Panc1 (cell line): Measurements from ENCODE around the gene WBP1L. TPM values are rescaled to one million over a fixed set of nuclear protein-coding genes. Genes with fewer than 3 reads are reported as not detected.

Source experiments
- ATAC-seq: fragments of 200-7000 bp; cut with Tn5 transposase; 2 replicates; pipeline ENCODE4 v1.9.1; 2020; ENCODE audit warnings: mild to moderate bottlenecking, moderate library complexity
- BruUV-seq: library from RNA; stranded (reverse); fragments of 400-500 nt; replicated peaks from 2 replicates; lab custom pipeline; 2021; lab: Mats Ljungman, UMichigan
- CTCF ChIA-PET: fragments of 300-600 bp; sonication (Branson Sonifier 250); formaldehyde crosslinking; loops from one replicate; lab custom pipeline; 2022; ENCODE audit warnings: antibody characterized with exemption; lab: Charles Lee
- POLR2A ChIA-PET: fragments of 300-600 bp; sonication (Branson Sonifier 250); formaldehyde crosslinking; loops from one replicate; lab custom pipeline; 2022; ENCODE audit warnings: antibody characterized with exemption; lab: Charles Lee
- DNase-seq: peaks from one replicate; pipeline ENCODE4 v3.0.0-alpha.2; 2010; ENCODE audit warnings: low read depth, low spot score
- H3K27ac ChIP-seq: 2 replicates; pipeline ENCODE4 v1.5.1; 2011; ENCODE audit warnings: mild to moderate bottlenecking, low read length, inconsistent platforms
- H3K27me3 ChIP-seq: fragments of 200-500 bp; sonication (Bioruptor generic); 2 replicates; pipeline ENCODE4 v1.6.0; 2014; ENCODE audit warnings: low read length, inconsistent platforms; ENCODE audit not compliant: control insufficient read depth, insufficient read depth
- H3K36me3 ChIP-seq: fragments of 200-500 bp; sonication (Bioruptor generic); 2 replicates; pipeline ENCODE4 v1.5.1; 2014; ENCODE audit warnings: inconsistent platforms, mild to moderate bottlenecking, low read length, moderate library complexity; ENCODE audit not compliant: control insufficient read depth, insufficient read depth
- H3K4me1 ChIP-seq: 2 replicates; pipeline ENCODE4 v1.5.1; 2011; ENCODE audit warnings: inconsistent platforms, mild to moderate bottlenecking, low read length, moderate library complexity; ENCODE audit not compliant: control insufficient read depth, insufficient read depth
- H3K4me3 ChIP-seq, 2 experiments: 2 replicates each; pipeline ENCODE4 v1.5.1; 2011 to 2012; ENCODE audit warnings: low read depth in 2 of 2, low read length in 2 of 2, mild to moderate bottlenecking in 2 of 2, inconsistent platforms in 1 of 2, moderate library complexity in 1 of 2
- H3K9me3 ChIP-seq: fragments of 200-500 bp; sonication (Bioruptor generic); 2 replicates; pipeline ENCODE4 v1.5.1; 2014; ENCODE audit warnings: low read depth, mild to moderate bottlenecking, inconsistent platforms, low read length, moderate library complexity; ENCODE audit not compliant: control insufficient read depth, insufficient read depth
- POLR2AphosphoS5 ChIP-seq: IDR thresholded peaks from 2 replicates; pipeline ENCODE4 v1.6.1; 2012; ENCODE audit warnings: mild to moderate bottlenecking, low read depth, low read length, moderate library complexity
- SIN3A ChIP-seq: IDR thresholded peaks from 2 replicates; pipeline ENCODE4 v1.6.1; 2012; ENCODE audit warnings: low read depth, mild to moderate bottlenecking, low read length, moderate library complexity, borderline replicate concordance; ENCODE audit not compliant: insufficient read depth
- TCF7L2 ChIP-seq: IDR thresholded peaks from 2 replicates; pipeline ENCODE4 v1.6.1; 2011; ENCODE audit warnings: mild to moderate bottlenecking, low read depth, low read length, inconsistent platforms
- in situ Hi-C: cut with HindIII; loops from 2 replicates; pipeline ENCODE4 v1.10.0; 2016; ENCODE audit warnings: low sequenced_read_pairs, low pct_unique_long_range_greater_than_20kb
- intact Hi-C: fragments of 100-400 bp; cut with micrococcal nuclease; formaldehyde crosslinking; loops from one replicate; pipeline ENCODE4 v1.10.0; 2022; ENCODE audit not compliant: unreplicated experiment
- total RNA-seq: library from RNA; stranded (reverse); gene quantifications from one replicate; pipeline ENCODE4 v1.2.1, GENCODE V29; 2021; ENCODE audit not compliant: unreplicated experiment
- TF ChIP-seq, protein P1 (sequence below): fragments of 450-650 bp; IDR thresholded peaks from 2 replicates; pipeline ENCODE4 v1.5.1; 2017; ENCODE audit warnings: mild to moderate bottlenecking
- TF ChIP-seq, protein P2 (sequence below), 2 experiments: IDR thresholded peaks; 2 replicates each; pipeline ENCODE4 v1.6.1; 2011 to 2012; ENCODE audit warnings: low read depth in 2 of 2, control low read depth in 1 of 2, low read length in 1 of 2, mild to moderate bottlenecking in 1 of 2, moderate library complexity in 1 of 2; ENCODE audit not compliant: insufficient read depth in 1 of 2

The WBP1L gene
- total RNA-seq, 1 experiment from 2014 or later, result 91.3 TPM

DNA sequence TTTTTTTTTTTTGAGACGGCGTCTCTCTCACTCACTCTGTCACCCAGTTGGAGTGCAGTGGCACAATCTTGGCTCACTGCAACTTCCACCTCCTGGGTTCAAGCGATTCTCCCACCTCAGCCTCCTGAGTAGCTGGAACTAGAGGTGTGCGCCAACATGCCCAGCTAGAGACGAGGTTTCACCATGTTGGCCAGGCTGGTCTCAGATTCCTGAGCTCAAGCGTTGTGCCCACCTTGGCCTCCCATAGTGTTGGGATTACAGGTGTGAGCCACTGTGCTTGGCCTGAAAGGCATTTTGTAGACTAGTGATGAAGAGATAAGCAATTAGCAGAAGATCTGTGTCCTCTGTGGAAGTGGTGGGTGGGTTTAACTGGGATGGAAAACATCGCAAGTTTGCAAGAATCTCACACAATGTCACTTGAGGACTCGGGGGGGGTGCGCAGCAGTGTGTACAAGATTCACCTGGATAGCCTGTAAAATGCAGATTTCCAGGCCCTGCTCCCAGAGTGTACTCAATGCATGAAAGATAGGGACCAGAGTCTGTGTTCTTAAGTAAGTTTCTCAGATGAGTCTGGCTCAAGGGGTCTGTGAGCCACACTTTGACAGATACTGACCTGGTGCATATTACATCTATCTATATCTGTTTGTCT lies 82.5 kb downstream of the WBP1L start:
- TF ChIP-seq TCF7L2 (no peak), SIN3A (no peak), POLR2AphosphoS5 (no peak)
- TF ChIP-seq, protein P1, sequence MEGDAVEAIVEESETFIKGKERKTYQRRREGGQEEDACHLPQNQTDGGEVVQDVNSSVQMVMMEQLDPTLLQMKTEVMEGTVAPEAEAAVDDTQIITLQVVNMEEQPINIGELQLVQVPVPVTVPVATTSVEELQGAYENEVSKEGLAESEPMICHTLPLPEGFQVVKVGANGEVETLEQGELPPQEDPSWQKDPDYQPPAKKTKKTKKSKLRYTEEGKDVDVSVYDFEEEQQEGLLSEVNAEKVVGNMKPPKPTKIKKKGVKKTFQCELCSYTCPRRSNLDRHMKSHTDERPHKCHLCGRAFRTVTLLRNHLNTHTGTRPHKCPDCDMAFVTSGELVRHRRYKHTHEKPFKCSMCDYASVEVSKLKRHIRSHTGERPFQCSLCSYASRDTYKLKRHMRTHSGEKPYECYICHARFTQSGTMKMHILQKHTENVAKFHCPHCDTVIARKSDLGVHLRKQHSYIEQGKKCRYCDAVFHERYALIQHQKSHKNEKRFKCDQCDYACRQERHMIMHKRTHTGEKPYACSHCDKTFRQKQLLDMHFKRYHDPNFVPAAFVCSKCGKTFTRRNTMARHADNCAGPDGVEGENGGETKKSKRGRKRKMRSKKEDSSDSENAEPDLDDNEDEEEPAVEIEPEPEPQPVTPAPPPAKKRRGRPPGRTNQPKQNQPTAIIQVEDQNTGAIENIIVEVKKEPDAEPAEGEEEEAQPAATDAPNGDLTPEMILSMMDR, result no peak
- TF ChIP-seq, protein P2, sequence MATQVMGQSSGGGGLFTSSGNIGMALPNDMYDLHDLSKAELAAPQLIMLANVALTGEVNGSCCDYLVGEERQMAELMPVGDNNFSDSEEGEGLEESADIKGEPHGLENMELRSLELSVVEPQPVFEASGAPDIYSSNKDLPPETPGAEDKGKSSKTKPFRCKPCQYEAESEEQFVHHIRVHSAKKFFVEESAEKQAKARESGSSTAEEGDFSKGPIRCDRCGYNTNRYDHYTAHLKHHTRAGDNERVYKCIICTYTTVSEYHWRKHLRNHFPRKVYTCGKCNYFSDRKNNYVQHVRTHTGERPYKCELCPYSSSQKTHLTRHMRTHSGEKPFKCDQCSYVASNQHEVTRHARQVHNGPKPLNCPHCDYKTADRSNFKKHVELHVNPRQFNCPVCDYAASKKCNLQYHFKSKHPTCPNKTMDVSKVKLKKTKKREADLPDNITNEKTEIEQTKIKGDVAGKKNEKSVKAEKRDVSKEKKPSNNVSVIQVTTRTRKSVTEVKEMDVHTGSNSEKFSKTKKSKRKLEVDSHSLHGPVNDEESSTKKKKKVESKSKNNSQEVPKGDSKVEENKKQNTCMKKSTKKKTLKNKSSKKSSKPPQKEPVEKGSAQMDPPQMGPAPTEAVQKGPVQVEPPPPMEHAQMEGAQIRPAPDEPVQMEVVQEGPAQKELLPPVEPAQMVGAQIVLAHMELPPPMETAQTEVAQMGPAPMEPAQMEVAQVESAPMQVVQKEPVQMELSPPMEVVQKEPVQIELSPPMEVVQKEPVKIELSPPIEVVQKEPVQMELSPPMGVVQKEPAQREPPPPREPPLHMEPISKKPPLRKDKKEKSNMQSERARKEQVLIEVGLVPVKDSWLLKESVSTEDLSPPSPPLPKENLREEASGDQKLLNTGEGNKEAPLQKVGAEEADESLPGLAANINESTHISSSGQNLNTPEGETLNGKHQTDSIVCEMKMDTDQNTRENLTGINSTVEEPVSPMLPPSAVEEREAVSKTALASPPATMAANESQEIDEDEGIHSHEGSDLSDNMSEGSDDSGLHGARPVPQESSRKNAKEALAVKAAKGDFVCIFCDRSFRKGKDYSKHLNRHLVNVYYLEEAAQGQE (IDR thresholded peaks at IDR 0.05; ENCODE audit: insufficient read depth in 1 of 2, low read depth in 2 of 2, low read length in 1 of 2), result no peak
- H3K27ac ChIP-seq, result no peak overlapping the region
- no peaks in the 10 kb centered on the region for H3K4me1 ChIP-seq
- ChIA-PET POLR2A (interaction anchor here (0.6 to 0.7 kb wide), 2 partner anchors 45 to 269 kb away, joined by 6 to 8 read pairs; no protein-coding TSS in a partner anchor), CTCF (no interaction called here)
- ATAC-seq, result no peak
- in situ Hi-C loops, result no loop called here
- no peak overlapping the region for H3K4me3 ChIP-seq
- intact Hi-C loops, result no loop called here
- no peaks in the 10 kb centered on the region for H3K9me3 ChIP-seq
- H3K36me3 ChIP-seq, result no peaks in the 10 kb centered on the region
- DNase-seq, result no peak
- H3K27me3 ChIP-seq, result no peaks in the 10 kb centered on the region
- BruUV-seq, result no TSS peak

DNA sequence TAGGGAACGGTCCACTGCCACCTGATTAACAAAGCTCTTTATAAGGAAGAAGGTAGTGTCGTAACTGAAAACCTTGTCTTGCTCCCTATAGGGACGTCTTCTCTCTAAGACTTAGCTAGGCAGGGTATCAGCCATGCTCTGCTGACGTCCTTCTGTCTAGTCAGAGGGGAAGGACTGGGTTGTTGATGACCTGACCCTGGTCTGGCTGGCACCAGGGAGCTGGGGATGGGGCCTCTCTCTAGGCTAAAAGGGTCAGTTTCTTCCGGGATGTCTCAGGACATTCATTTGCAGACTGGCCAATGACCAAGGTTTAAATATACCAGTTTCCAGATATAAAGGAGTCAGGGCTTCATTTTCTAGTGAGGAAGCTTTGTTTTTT lies 83.8 kb downstream of the WBP1L start:
- POLR2A ChIA-PET, result no interaction called here
- CTCF ChIA-PET, result no interaction called here
- no peak for DNase-seq
- TF ChIP-seq SIN3A (no peak), TCF7L2 (no peak), POLR2AphosphoS5 (no peak)
- TF ChIP-seq, protein P1, result no peak
- TF ChIP-seq, protein P2 (IDR thresholded peaks at IDR 0.05; ENCODE audit: insufficient read depth in 1 of 2, low read depth in 2 of 2, low read length in 1 of 2), result no peak
- no peaks in the 10 kb centered on the region for H3K36me3 ChIP-seq
- H3K4me3 ChIP-seq, result no peak overlapping the region
- no peaks in the 10 kb centered on the region for H3K4me1 ChIP-seq
- H3K9me3 ChIP-seq, result no peaks in the 10 kb centered on the region
- no peak overlapping the region for H3K27ac ChIP-seq
- in situ Hi-C loops (no loop called here), intact Hi-C loops (no loop called here)
- no peaks in the 10 kb centered on the region for H3K27me3 ChIP-seq
- no peak for ATAC-seq
- BruUV-seq, result no TSS peak
